Temporal lobe (tissue), 2 donors: ENCODE measurements around the gene MTNR1A. TPM values are rescaled to one million over a fixed set of nuclear protein-coding genes. Genes with fewer than 3 reads are reported as not detected.

Experiments
- small RNA-seq: library from RNA; depleted of rRNA; stranded (forward); fragments of <200 nt; gene quantifications from one replicate; pipeline ENCODE3, GENCODE V24; 2014; ENCODE audit warnings: low replicate concordance
- total RNA-seq: library from RNA; depleted of rRNA; stranded (reverse); fragments of >200 nt; gene quantifications from one replicate; pipeline ENCODE4 v1.2.3, GENCODE V29; 2014

MTNR1A gene
- total RNA-seq, 1 donor from 2014 or later, result 0.49 TPM

Small RNA genes lying within 50 kb of the gene (small RNA-seq; reads per million reads assigned to genes)
- gene RNU6-1055P, result not detected

Other genes starting within 250 kb of the MTNR1A start
- gene FAT1, start 168.3 kb upstream of the MTNR1A start, total RNA-seq, result 32.7 TPM